HG03457 (cell line): ENCODE measurements around the gene LOXL1.
"Not testable (repeated sequence)": the region's sequence is repeated elsewhere in the genome, so short reads cannot be mapped to it uniquely, and the experiment has no call there.

Experiments
- ATAC-seq: cut with Tn5 transposase; IDR thresholded peaks from one replicate; pipeline ENCODE4 v1.9.1; 2021; ENCODE audit warnings: moderate number of reproducible peaks; ENCODE audit not compliant: unreplicated experiment

LOXL1 gene

GRCh38 chr15:73972984-73973682 lies 46.9 kb downstream of the LOXL1 start:
- ATAC-seq: no peak

DNA sequence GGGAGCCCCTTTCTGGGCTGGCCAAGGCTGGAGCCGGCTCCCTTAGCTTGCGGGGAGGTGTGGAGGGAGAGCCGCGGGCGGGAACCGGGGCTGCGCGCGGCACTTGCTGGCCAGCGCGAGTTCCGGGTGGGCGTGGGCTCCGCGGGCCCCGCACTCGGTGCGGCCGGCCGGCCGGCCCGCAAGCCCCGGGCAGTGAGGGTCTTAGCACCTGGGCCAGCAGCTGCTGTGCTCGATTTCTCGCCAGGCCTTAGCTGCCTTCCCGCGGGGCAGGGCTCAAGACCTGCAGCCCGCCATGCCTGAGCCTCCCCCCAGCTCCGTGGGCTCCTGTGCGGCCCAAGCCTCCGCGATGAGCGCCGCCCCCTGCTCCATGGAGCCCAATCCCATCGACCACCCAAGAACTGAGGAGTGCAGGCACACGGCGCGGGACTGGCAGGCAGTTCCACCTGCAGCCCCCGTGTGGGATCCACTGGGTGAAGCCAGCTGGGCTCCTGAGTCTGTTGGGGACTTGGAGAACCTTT lies 47.5 kb downstream of the LOXL1 start:
- not testable (repeated sequence) for ATAC-seq

DNA sequence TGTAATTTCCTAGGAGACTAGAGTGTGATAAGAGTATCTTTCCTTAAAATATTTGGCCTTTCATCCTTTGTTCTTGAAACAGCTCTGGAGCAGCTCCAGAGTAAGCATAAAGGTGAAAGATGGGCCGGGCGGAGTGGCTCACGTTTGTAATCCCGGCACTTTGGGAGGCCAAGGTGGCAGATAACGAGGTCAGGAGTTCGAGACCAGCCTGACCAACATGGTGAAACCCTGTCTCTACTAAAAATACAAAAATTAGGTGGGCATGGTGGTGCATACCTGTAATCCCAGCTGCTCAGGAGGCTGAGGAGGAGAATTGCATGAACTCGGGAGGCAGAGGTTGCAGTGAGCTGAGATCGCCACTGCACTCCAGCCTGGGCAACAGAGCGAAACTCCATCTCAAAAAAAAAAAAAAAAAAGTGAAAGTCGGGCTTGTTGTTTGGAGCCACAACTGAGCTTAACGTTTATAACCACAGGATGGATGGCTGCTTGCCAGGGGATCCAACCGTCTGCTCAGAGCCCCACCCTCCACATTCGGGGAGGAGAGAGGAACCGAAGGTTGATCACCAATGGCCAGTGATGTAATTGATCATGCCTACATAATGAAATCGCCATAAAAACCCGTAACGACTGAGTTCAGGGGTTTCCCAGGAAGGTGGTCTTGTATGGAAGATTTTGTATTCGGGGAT lies 49.3 kb downstream of the LOXL1 start:
- not testable (repeated sequence) for ATAC-seq

DNA sequence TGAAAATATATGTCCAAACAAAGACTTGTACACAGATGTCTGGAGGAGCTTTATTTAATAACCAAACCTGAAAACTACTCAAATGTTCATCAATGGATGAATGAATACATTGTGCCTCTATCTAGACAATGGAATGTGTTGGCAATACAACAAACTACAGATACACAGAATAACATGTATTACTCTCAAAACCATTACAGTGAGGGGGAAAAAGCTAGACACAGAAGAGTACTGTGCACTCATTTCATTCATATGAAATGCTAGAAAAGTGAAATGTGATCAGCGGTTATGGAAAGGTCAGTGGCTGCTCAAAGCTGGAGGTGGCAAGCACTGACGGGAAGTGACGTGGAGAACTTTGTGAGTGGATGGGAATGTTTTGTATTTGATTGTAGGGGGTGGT lies 52.6 kb downstream of the LOXL1 start:
- ATAC-seq: no peak

GRCh38 chr15:73979636-73980035 lies 53.4 kb downstream of the LOXL1 start:
- ATAC-seq: no peak

DNA sequence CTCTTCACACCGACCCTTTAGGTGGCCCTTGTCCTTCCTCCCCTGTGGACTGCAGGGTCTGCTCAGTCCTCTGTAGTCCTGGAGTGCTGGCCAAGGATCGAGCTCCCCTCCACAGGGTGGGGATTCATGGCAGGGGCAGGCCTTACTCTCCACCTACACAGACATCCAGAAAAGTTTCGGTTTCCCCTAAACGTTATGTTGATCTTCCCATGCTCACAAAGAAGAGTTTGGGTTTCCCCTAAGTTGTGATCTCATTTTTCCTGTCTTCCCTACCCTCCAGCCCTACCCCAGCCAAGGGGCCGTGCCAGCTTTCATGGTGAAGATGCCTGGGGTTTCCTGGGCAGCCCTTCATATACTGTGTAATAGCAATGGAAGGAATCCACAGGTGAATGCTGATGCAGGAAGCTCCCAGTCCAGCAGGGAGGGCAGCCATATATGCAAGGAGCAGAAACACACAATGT lies 55.5 kb downstream of the LOXL1 start:
- ATAC-seq: no peak

DNA sequence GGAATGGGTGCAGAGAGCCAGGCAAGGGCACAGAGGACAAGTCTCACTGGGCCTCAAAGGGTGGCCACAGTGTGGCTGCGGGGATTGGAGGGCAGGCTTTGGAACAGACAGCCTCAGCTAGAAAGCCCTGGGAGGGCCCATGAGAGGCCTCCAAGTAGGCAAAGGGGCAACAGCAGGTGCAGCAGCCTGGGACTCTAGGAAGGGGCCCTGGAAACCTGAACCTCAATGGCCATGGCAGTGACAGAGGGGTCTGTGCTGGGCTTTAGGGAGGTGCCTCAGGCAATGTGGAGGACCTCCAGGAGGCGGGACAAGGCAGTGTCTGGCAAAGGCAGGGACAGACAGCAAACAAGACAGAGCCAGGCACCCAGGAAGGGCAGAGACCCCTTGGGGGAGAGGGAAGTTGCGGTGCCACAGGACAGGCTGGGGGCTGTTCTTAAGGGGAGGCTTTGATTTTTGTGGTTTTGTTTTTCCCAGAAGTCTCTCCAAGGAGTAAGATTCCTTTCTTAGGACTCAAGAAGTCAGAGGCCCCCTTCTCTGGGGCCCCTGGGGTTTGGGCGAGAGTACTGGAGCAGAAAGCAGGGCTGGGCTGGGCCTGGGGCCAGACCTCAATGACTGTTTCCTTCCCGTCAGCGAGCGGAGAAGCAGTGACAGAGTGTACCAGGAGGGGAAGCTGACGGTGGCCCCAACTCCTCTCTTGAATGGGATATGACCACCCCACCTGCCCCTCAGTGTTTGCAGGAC lies 56.1 kb downstream of the LOXL1 start:
- ATAC-seq: no peak

DNA sequence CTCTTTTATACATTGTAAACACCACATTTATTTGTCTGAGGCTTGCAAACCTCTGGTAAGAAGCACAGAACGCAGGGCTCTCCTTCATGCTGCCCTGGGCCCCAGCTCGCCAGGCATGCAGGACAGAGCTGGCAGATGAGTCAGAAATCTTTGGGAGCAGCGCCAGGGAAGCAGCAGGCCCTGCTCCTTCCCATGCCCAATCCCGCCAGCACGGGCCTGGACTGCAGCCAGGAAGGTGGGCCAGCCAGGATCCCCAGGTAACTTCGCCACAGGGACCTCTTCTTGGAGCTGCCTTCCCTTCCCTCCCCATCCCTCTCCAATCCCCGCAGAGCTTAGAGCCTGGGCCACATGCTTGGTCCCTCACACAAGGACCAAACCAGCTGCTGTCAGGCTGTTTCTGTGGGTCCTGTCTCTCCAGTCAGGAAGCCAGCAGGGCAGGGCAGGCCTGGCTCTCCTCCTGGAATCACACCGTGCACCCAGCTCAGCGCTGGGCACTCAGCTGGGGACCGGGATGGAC lies 57.0 kb downstream of the LOXL1 start:
- ATAC-seq: no peak

DNA sequence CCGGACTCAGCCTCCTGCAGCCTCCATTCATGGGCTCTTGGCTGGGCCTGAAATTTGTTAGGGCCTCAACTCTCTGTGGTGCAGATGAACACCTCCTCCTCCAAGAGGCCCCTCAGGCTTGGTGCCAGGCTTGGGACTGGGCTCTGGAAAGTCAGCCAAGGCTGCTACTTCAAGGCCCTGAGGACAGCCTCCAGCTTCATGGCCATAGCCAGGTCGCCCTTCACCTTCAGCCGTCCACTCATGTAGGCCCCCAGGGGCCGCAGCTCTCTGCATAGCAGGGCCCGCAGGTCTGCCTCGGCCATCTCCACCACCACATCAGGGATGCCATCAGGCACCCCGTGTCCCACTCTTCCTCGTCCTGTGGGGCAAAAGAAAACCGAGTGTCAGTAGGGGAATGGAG lies 57.5 kb downstream of the LOXL1 start:
- ATAC-seq: no peak

- no peak for ATAC-seq
Measured at GRCh38 chr15:73984208-73984979, 58.1 kb downstream of the LOXL1 start.

DNA sequence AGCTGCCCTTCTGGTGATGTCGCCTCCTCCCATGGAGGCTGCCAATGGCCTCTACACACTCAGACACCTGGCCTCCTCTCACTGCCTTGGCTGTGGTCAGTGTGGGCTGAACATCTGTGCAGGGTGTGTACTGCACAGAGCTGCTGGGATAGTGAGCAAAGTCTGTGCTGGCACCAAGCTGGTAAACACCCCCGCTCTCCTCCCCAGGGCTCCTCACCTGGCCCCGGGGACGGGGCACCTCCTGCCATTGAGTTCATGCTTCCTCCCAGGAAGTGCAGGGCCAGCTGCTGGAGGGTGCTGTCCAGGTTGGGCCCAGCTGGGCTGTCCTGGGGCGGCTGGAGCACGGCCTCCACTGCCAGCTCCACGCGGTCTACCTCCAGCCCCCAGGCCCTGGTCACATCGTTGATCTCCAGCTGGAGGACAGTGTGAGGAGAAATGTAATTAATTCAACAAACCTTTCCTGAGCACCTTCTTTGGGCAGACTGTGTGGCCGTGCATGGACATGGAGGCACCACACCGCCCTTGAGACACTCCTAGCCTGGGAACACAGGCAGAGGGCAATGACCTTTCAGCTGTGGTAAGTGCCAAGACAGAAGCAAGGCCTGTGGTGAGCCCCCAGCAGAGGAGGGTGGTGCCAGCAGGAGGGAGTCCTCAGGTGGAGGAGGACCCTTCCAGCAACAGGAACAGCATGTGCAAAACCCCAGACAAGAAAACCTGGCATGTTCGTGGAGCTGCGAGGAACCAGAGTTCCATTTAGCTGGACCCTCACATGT lies 59.0 kb downstream of the LOXL1 start:
- no peak for ATAC-seq

GRCh38 chr15:73986055-73986775 lies 60.0 kb downstream of the LOXL1 start:
- ATAC-seq: no peak

- no peak for ATAC-seq
Measured at GRCh38 chr15:73986776-73987056, 60.5 kb downstream of the LOXL1 start.

GRCh38 chr15:73987250-73987649 lies 61.0 kb downstream of the LOXL1 start:
- ATAC-seq: no peak

GRCh38 chr15:73987681-73988444 lies 61.6 kb downstream of the LOXL1 start:
- no peak for ATAC-seq

- no peak for ATAC-seq
Measured at GRCh38 chr15:73988445-73988969, 62.2 kb downstream of the LOXL1 start.

GRCh38 chr15:73989001-73989798 lies 62.9 kb downstream of the LOXL1 start:
- no peak for ATAC-seq
